UCSD-AML1 (cell line): ENCODE measurements around the gene IKBIP.
"Not testable (repeated sequence)": the region's sequence is repeated elsewhere in the genome, so short reads cannot be mapped to it uniquely, and the experiment has no call there.

Experiments
- DNase-seq: peaks from one replicate; lab custom pipeline; 2025; ENCODE audit not compliant: unreplicated experiment; lab: John Stamatoyannopoulos, UW

Gene IKBIP

DNA sequence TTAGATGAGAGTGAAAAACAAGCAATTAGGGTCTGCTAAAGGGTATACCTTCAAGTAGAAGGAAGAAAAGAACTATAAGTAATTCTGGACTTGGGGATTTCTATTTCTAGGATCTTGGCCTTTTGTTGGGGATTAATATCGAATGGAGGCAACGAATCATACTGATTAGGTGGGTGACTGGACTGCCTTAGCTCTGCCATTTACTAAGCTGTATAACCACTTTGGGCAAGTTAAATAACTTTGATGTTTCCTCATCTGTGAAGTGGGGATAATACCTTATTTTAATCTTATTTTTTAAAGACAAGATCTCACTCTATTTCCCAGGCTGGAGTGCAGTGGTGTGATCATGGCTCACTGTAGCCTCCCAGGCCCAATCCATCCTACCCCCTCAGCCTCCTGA lies 6.6 kb downstream of the IKBIP start:
- DNase-seq, result no peak

DNA sequence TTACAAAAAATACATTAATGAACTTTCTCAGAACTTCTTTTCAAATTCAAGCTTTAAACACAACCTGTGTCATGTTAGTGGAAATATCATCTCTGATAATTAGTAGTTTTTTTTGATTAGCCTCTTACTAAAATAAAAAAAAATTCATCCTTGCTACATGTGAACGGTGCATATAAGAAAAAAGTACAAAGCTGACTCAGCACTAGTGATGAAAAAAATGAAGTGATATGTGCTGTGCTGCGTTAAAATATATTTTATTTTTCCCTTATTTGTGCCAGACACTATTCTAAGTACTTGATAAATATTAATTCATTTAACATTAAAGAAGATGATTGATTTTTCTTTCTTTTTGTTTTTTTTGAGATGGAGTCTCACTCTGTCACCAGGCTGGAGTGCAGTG lies 7.5 kb downstream of the IKBIP start:
- no peak for DNase-seq

DNA sequence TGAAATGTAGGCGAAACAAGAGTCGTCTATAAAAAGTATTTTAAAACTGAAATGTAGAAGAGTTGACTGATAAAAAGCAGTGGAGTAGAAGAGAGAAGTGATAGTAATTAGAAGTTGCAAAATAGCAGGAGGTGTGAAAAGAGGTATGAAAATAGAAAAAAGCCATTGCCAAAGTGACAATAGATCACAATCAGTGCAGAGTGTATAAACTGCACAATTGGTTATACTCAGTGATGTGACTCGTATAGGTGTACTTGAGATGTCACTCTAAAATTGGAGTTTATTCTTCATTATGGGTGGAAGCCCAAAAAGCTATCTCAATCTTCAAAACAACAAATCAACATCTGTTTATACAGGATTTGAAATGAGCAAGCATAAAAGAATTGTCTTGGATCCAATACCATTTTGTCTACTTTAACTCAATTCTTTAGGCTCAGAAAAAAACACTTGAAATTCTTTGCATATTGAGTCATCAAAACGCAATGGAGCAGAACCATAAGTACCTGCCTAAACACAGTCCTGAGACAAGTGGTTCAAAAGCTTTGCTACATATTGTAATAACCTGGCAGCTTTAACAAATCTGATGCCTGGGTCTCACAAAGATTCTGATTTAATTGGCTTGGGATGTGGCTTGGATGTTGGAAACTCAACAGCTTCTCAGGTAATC lies 8.8 kb downstream of the IKBIP start:
- no peak for DNase-seq

DNA sequence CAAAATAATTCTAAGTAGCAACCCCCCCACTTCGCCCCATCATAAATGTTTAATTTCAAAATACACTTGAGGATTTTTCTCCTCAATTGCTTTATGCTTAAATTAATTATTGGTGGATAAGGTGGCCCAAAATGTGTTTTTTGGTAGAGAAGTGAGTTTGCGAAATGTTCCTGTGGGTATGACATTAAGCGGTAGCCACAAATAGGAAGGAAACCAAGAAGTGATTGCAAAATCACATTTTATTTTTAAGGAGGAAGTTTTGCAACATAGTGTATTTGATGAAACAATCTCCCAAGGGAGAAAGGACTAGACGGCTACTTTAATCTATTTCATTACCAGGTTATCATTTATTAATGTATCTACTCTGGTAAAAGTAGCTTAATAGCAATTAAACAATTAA lies 25.6 kb downstream of the IKBIP start:
- DNase-seq, result no peak

DNA sequence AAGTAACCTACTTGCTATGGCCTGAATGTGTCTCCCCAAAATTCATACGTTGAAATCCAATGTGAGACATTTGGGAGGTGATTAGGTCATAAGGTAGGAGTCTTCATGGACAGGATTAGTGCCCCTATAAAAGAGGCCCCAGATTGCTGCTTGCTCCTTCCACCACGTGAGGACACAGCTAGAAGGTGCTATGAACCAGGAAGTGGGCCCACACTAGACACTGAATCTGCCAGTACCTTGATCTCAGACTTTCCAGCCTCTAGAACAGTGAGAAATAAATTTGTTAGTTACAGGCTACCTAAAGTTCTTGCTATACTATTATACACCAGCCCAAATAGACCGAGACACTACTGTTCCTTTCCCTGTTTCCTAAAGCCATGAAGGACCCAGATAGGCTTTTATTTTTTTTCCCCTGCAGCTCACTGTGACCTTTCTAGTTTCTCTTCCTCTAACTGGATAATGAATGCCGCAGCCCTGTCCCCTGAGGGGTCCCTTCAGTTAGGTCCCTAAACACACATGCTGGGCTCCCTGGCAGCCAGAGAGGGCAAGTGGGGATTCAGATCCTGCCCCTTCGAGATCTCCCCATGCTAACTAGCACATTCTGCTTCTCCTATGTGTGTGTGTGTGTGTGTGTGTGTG lies 31.8 kb downstream of the IKBIP start:
- DNase-seq, result no peak

DNA sequence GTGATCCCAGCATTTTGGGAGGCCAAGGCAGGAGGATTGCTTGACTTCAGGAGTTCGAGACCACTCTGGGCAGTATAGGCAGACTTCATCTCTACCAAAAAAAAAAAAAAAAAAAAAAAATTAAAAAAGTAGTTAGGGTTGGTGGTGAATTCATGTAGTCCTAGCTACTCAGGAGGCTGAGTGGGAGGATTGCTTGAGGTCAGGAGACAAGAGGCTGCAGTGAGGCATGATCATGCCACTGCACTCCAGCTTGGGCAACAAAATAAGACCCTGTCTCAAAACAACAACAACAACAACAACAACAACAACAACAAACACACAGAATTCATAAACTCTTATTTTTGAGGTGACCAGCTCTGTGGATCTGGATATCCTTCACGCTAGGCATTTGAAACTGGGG lies 34.0 kb downstream of the IKBIP start:
- DNase-seq, result no peak

DNA sequence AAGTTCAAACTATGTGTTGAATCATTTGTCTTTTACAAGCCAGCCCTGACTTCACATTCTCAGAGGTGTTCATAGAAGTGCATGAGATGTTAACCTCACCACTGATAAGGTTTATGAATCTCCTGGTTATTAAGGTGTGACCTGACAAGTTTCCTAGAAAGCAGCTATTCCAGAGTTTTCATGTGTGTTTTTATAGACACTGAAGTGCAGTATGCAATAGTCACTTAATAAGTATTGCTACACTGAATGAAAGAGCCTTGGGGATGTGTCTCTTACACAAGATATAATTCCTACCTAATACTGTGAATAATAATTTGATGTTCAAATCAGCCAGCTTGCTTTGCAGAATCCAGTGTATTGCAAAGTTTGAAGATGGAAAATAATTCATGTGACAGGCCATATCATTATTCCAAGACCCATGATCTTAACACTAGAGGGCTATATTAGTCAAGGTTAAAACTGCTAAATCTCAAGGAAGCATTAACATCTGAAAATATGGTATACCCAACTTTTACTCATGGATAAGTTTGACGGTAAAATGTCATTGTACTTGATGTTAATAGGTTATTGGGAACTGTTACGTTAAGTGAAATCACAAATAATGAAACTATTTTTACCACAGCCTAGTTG lies 38.1 kb downstream of the IKBIP start:
- no peak for DNase-seq

DNA sequence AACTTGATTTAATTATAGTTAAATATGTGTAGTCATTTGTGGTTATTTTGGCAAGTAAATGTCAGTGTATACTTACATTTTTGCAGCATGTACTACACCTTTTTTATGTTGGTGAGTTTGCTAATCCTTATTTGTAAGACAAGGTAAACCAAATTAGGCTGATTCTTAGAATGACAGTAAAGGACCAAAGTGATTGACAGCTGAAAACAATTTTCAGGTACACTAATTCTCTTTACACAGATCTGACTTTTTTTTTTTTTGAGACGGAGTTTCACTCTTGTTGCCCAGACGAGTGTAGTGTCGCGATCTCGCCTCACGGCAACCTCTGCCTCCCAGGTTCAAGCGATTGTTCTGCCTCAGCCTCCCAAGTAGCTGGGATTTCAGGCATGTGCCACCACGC lies 42.7 kb downstream of the IKBIP start:
- no peak for DNase-seq

DNA sequence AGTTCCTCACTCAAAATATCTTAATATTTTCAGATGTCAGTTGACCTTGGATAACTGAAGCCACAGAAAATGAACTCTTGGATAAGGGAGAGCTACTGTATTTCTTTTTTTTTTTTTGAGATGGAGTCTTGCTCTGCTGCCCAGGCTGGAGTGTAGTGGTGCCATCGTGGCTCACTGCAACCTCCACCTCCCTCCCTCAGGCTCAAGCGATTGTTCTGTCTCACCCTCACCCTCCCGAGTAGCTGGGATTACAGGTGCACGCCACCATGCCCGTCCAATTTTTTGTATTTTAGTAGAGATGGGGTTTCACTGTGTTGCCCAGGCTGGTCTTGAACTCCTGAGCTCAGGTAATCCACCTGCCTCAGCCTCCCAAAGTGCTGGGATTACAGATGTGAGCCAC lies 47.3 kb downstream of the IKBIP start:
- not testable (repeated sequence) for DNase-seq

DNA sequence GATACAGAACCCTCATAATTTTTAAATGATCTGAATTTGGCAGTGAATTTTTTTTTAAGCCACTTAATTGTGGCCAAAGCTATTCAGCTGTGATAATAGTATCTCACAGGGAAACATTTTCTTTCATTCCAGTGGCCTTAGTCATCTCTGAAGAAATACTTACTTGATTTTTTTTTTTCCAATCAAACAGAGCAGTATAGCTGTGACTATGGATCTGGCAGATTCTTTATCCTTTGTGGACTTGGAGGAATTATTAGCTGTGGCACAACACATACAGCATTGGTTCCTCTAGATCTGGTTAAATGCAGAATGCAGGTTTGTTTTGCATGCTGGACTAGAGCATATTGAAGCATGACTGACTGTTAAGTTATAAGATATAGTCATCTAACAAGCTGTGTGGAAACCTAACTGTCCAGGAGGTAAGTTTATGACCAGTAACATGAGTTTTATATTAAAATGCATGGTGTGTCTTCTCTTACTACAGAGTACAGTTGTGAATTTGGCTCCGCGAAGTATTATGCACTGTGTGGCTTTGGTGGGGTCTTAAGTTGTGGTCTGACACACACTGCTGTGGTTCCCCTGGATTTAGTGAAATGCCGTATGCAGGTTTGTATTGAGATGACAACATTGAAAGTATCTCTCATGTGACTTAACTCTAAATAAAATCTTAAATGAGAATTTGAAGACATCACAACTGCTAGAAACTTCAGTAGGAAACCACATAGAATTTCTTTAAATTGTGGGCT lies 49.2 kb downstream of the IKBIP start:
- DNase-seq, result no peak

DNA sequence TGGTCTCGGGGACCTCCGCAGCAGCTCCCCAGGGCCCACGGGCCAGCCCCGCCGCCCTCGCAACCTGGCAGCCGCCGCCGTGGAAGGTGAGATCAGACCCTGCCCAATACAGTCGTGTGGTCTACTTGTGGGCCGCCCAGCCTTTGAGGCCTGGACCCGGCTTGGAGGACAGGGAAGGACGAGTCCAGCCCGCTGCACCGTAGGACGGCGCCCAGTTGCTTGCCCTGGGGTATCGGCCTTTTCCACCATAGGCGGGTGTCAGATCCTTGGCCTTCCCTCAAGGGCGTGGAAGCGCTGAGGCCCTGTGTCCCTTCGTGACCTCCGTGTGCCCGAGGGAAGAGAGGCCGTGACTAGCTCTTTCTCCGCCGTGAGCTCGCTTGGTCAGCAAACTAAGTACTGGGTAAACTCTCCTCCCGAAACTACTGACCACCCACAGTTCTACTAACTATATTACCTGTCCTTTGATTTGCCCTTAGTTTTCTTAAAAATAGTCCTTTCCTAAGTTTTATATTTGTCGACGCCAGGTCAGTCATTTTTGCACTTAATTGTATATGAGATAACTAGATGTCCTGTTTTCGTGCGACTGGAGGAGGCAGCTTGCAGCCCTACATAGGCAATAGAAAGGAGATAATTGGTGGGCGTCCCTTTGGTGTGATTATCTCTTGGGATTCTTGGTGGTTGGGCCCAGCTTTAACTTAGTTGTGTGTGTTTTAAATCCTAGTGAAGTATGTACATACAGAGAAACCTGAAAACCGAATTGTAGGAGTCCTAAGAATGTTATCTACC lies 50.3 kb downstream of the IKBIP start:
- peak; percentile 42 for DNase-seq

DNA sequence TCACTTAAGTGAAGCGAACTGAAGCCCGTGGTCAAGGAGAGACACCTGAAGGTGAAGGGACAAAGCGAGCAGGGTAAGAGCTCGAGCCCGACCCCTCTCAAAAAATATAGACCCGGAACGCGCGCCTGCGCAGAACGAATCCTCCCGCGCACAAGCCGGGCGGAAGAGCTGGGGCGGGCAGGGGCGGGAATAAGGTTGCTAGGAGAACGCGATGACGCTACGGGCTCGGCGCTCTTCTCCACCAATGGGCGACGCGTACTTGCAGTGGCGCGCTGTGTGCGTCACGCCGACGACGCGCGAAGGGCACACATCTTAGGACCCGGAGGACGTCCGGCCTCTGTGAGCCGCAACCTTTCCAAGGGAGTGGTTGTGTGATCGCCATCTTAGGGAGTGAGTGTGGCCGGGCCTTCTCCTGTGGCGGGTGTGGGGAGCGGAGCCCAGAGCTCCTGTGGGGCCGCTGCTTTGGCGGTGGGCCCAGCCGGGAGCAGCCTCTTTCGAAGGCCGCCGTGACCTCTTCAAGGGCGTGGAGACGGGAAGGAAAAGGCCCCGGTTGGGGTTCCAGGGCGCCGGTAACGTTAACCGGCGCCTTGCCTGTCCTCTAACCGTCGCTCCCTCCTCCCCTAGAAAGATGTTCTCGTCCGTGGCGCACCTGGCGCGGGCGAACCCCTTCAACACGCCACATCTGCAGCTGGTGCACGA lies 51.1 kb downstream of the IKBIP start, which contains the start of gene SLC25A3:
SLC25A3 (plus strand) TSS at position 336 of the 699 bp plus-strand sequence; CDS start at position 629, 293 bp downstream.
- DNase-seq, result peak; percentile 98

DNA sequence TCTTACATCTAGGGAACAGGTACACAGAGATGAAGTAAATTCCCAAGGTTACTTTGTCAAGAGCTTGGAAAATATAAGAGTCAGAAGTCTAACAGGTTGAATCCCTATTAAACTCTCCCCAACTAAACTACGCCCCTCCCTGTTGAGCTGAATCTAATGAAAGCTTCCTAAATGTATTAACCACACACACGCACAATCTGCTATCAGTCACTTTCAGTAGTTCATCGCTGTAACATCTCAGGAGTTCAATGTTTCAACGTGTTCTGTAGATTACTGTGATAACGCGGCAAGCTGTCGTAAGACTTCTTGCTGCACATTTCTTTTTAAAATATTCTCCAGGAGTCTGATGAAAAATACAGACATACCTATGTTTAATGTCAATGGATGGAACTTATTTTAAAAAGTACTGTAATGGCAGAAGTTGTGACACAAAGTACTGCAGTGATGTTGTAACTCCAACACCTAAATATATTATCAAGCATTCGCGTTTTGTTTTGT lies 51.7 kb downstream of the IKBIP start:
- DNase-seq, result no peak

DNA sequence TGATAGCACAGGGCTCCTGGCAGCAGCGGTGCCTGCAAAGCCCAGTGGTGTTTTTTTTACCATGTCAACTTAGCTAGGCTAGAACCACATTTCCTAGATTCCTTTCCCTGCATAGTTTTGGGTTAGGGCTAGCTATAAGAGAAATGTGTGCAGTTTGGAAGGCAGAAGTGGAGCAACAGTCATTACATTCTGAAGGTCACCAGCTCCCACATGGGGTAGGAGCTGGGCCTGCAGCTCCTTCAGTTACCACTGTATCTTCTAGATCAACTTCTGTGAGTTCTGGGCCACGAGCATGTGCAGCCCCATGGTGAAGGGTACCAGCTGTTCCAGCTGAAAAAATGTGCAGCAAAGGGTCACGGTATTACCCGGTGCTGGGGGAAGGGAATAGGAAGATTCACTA lies 53.4 kb downstream of the IKBIP start:
- peak; percentile 14 for DNase-seq

DNA sequence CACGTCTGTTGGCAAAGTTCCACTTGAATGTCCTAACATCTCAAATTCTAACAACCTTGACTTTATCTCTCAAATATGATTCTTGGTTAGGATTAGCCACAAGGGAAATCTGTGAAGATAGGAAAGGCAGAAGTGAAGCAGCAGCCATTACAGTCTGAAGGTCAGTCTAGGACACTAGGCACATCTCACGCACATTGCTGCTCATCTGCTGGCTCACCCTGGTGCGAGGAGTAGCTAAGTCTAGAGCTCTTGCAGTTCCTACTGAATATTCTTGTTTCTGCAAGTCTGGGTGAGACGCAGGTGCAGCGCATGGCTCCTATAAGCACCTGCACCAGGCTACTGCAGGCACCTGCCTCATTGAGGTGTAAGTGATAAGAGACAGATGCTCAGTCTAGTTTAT lies 57.5 kb downstream of the IKBIP start:
- DNase-seq, result no peak

DNA sequence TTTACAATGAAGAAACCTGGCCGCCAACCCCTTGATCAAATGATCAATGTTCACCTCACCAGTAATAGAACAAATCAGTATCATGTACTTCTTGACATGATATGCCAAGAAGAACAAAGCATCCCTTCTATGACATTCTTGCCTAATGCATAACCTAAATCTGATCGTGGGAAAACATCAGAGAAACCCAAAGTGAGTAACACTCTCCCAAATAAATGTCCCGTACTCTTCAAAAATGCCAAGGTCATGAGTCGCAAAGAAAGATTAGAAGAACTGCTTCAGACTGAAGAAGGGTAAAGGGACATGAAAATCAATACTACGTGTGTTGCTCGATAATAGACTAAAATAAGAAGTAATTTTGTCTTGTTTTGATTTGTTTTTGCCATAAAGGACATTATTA lies 62.5 kb downstream of the IKBIP start:
- no peak for DNase-seq

DNA sequence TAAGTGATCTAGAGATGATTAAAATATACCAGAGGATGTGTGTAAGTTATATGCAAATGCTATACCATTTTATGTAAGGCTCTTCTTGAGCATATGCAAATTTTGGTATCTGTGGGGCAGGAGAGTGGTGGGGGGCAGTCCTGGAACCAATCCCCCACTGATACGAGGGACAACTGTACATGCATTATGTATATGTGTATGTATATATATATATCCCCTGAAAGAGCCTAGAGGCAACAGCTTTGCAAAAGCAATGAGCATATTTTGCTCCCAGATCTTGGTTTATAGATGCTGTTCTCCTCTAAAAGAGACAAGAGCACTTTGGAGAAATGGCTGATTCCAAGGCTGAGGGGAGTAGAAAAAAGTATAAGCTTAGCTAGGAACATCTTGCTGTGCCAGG lies 63.5 kb downstream of the IKBIP start:
- no peak for DNase-seq

DNA sequence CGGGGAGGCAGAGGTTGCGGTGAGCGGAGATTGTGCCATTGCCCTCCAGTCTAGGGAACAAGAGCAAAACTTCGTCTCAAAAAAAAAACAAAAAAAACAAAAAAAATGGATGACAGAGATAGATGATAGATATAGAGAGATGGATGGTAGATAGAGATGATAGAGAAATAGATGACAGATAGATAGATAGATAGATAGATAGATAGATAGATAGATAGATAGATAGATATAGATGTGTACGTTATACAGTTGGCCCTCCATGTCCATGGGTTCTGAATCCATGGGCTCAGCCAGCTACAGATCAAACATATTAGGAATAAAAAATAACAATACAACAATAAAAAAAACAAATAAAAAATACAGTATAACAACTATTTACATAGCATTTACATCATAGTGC lies 63.9 kb downstream of the IKBIP start:
- DNase-seq, result no peak

DNA sequence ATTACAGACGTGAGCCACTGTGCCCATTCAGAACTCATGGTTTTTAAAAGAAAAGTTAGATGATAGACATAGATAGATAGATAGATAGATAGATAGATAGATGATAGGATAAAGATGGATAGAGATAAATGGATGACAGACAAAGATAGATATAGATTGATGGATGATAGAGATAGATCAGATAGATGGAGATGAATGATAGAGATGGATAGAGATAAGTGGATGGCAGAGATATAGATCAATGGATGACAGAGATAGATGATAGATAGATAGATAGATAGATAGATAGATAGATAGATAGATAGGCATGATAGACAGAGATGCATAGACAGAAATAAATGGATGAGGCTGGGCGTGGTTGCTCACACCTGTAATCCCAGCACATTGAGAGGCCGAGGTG lies 64.8 kb downstream of the IKBIP start:
- DNase-seq, result no peak

DNA sequence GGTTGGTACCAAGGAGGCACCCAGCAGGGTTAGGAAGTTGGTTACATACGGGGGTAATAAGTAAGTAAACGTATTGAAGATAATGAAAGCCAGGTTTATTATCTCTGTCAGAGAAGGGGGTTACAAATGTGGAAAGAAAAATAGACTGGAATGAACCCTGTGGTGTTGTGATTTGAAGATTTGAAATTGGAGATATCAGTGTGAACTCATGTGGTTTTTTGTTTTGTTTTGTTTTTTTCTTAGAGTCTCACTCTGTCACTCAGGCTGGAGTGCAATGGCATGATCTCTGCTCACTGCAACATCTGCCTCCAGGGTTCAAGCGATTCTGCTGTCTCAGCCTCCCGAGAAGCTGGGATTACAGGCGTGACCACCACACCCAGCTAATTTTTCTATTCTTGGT lies 65.2 kb downstream of the IKBIP start:
- no peak for DNase-seq
